HAP-1 (cell line): ENCODE results near the gene IL18.
"Not testable (repeated sequence)": the region's sequence is repeated elsewhere in the genome, so short reads cannot be mapped to it uniquely, and the experiment has no call there.

Experiments
- DNase-seq, 2 experiments: peaks; one replicate each; pipeline ENCODE4 v3.0.0-alpha.2; 2016 to 2020; ENCODE audit warnings: low spot score in 2 of 2
- H3K27me3 ChIP-seq: fragments of 250-450 bp; sonication (Bioruptor Pico); 2 replicates; pipeline ENCODE4 v1.5.1; 2020; ENCODE audit warnings: low read depth, mild to moderate bottlenecking, moderate library complexity
- H3K36me3 ChIP-seq: fragments of 250-450 bp; sonication (Bioruptor Pico); replicated peaks from 2 replicates; pipeline ENCODE4 v1.5.1; 2020; ENCODE audit warnings: mild to moderate bottlenecking
- H3K4me1 ChIP-seq: fragments of 250-450 bp; sonication (Bioruptor Pico); 2 replicates; pipeline ENCODE4 v1.5.1; 2020; ENCODE audit warnings: mild to moderate bottlenecking
- H3K4me3 ChIP-seq: fragments of 250-450 bp; sonication (Bioruptor Pico); 2 replicates; pipeline ENCODE4 v1.5.1; 2020; ENCODE audit warnings: mild to moderate bottlenecking, moderate library complexity
- H3K9me3 ChIP-seq: fragments of 250-450 bp; sonication (Bioruptor Pico); 2 replicates; pipeline ENCODE4 v1.5.1; 2020; ENCODE audit warnings: mild to moderate bottlenecking, moderate library complexity
- in situ Hi-C: fragments of 300-500 bp; cut with MboI; formaldehyde crosslinking; loops from 3 replicates; pipeline ENCODE4 v1.14.3; 2020; ENCODE audit warnings: low sequenced_read_pairs, inconsistent platforms, mixed read lengths

The IL18 gene

GRCh38 chr11:112163875-112164685 is at the start of gene IL18:
TSS of gene IL18 (minus strand) at chr11:112164094. CDS start at chr11:112155053, 9,041 bp downstream.
- H3K4me1 ChIP-seq, result no peaks in the 10 kb centered on the region
- H3K4me3 ChIP-seq, result no peak within 1 kb of the TSS
- H3K27me3 ChIP-seq, result no peaks in the 10 kb centered on the region
- no peak for DNase-seq
- in situ Hi-C loops, result no loop called here
- no peaks in the 10 kb centered on the region for H3K9me3 ChIP-seq
- H3K36me3 ChIP-seq, result no peaks in the 10 kb centered on the region

- Histone ChIP-seq H3K4me3 (no peak overlapping the region), H3K27me3 (peaks cover 13% of the 10 kb centered on the region; the same call in 1 of the 2 replicates)
- in situ Hi-C loops, result no loop called here
Measured at GRCh38 chr11:112212710-112213109, 48.8 kb upstream of the IL18 start.

GRCh38 chr11:112212290-112212689 is 48.4 kb upstream of the IL18 start:
- Histone ChIP-seq H3K4me1 (no peaks in the 10 kb centered on the region), H3K4me3 (no peak overlapping the region), H3K36me3 (no peaks in the 10 kb centered on the region), H3K27me3 (peaks cover 16% of the 10 kb centered on the region; the same call in 1 of the 2 replicates), H3K9me3 (no peaks in the 10 kb centered on the region; the same call in 1 of the 2 replicates)
- no peak for DNase-seq
- in situ Hi-C loops, result no loop called here

More at GRCh38 chr11:112212710-112213109, 48.8 kb upstream of the IL18 start:
- no peak for DNase-seq
- Histone ChIP-seq H3K4me1 (no peaks in the 10 kb centered on the region), H3K9me3 (no peaks in the 10 kb centered on the region), H3K36me3 (no peaks in the 10 kb centered on the region)

GRCh38 chr11:112211536-112211935 is 47.6 kb upstream of the IL18 start:
- in situ Hi-C loops, result no loop called here
- Histone ChIP-seq H3K4me3 (no peak overlapping the region), H3K4me1 (no peaks in the 10 kb centered on the region), H3K9me3 (no peaks in the 10 kb centered on the region; the same call in 1 of the 2 replicates), H3K36me3 (no peaks in the 10 kb centered on the region), H3K27me3 (peaks cover 16% of the 10 kb centered on the region; the same call in 1 of the 2 replicates)
- DNase-seq, result no peak

GRCh38 chr11:112210890-112211289 is 47.0 kb upstream of the IL18 start:
- no peak overlapping the region for H3K4me3 ChIP-seq
- H3K4me1 ChIP-seq, result no peaks in the 10 kb centered on the region
- in situ Hi-C loops, result no loop called here
- H3K36me3 ChIP-seq, result no peaks in the 10 kb centered on the region
- peaks cover 16% of the 10 kb centered on the region; the same call in 1 of the 2 replicates for H3K27me3 ChIP-seq
- H3K9me3 ChIP-seq, result no peaks in the 10 kb centered on the region; the same call in 1 of the 2 replicates
- no peak for DNase-seq

- Histone ChIP-seq H3K9me3 (no peaks in the 10 kb centered on the region; the same call in 1 of the 2 replicates), H3K4me3 (no peak overlapping the region), H3K4me1 (no peaks in the 10 kb centered on the region), H3K36me3 (no peaks in the 10 kb centered on the region), H3K27me3 (peaks cover 16% of the 10 kb centered on the region; the same call in 1 of the 2 replicates)
- in situ Hi-C loops, result no loop called here
- no peak for DNase-seq
Measured at GRCh38 chr11:112206071-112206470, 42.2 kb upstream of the IL18 start.

GRCh38 chr11:112200252-112200651 is 36.4 kb upstream of the IL18 start:
- DNase-seq, result no peak
- H3K36me3 ChIP-seq, result no peaks in the 10 kb centered on the region
- no peaks in the 10 kb centered on the region for H3K9me3 ChIP-seq
- 0 out of 2 replicates have a peak, but pooled peaks cover 5% of the 10 kb centered on the region for H3K27me3 ChIP-seq
- no peak overlapping the region for H3K4me3 ChIP-seq
- in situ Hi-C loops, result no loop called here
- H3K4me1 ChIP-seq, result no peaks in the 10 kb centered on the region

GRCh38 chr11:112199101-112199500 is 35.2 kb upstream of the IL18 start:
- H3K4me1 ChIP-seq, H3K4me3 ChIP-seq, H3K36me3 ChIP-seq, in situ Hi-C loops, DNase-seq, H3K27me3 ChIP-seq, H3K9me3 ChIP-seq: not testable (repeated sequence)

- no peaks in the 10 kb centered on the region for H3K4me1 ChIP-seq
- no peak overlapping the region for H3K4me3 ChIP-seq
- no peaks in the 10 kb centered on the region for H3K36me3 ChIP-seq
- in situ Hi-C loops, result no loop called here
- no peak for DNase-seq
- H3K9me3 ChIP-seq, result no peaks in the 10 kb centered on the region
- peaks cover 5% of the 10 kb centered on the region; the same call in 1 of the 2 replicates for H3K27me3 ChIP-seq
Measured at GRCh38 chr11:112196519-112197087, 32.7 kb upstream of the IL18 start.

- Histone ChIP-seq H3K36me3 (no peaks in the 10 kb centered on the region), H3K4me1 (no peaks in the 10 kb centered on the region), H3K9me3 (no peaks in the 10 kb centered on the region), H3K27me3 (peaks cover 9% of the 10 kb centered on the region), H3K4me3 (no peak overlapping the region)
- DNase-seq, result no peak
- in situ Hi-C loops, result no loop called here
Measured at GRCh38 chr11:112195951-112196351, 32.1 kb upstream of the IL18 start.

GRCh38 chr11:112195113-112195512 is 31.2 kb upstream of the IL18 start:
- in situ Hi-C loops, DNase-seq, H3K4me3 ChIP-seq: not testable (repeated sequence)

GRCh38 chr11:112186304-112186703 is 22.4 kb upstream of the IL18 start:
- no peak for DNase-seq
- in situ Hi-C loops, result no loop called here
- H3K4me1 ChIP-seq, result no peaks in the 10 kb centered on the region
- H3K4me3 ChIP-seq, result no peak overlapping the region
- peaks cover 2% of the 10 kb centered on the region; the same call in 1 of the 2 replicates for H3K27me3 ChIP-seq
- H3K36me3 ChIP-seq, result no peaks in the 10 kb centered on the region
- H3K9me3 ChIP-seq, result no peaks in the 10 kb centered on the region

More at GRCh38 chr11:112195113-112195512, 31.2 kb upstream of the IL18 start:
- not testable (repeated sequence) for H3K27me3 ChIP-seq, H3K9me3 ChIP-seq, H3K36me3 ChIP-seq, H3K4me1 ChIP-seq

- Histone ChIP-seq H3K27me3 (no peaks in the 10 kb centered on the region), H3K4me3 (no peak overlapping the region), H3K4me1 (no peaks in the 10 kb centered on the region), H3K36me3 (no peaks in the 10 kb centered on the region), H3K9me3 (no peaks in the 10 kb centered on the region)
- in situ Hi-C loops, result no loop called here
- DNase-seq, result no peak
Measured at GRCh38 chr11:112185883-112186282, 22.0 kb upstream of the IL18 start.

- in situ Hi-C loops, result no loop called here
- no peak overlapping the region for H3K4me3 ChIP-seq
- peaks cover 22% of the 10 kb centered on the region for H3K27me3 ChIP-seq
- H3K9me3 ChIP-seq, result no peaks in the 10 kb centered on the region
- no peaks in the 10 kb centered on the region for H3K36me3 ChIP-seq
- DNase-seq, result no peak
- H3K4me1 ChIP-seq, result no peaks in the 10 kb centered on the region
Measured at GRCh38 chr11:112182867-112183266, 19.0 kb upstream of the IL18 start.
